Measurements from ENCODE around the gene RMC1.

RMC1 gene

DNA sequence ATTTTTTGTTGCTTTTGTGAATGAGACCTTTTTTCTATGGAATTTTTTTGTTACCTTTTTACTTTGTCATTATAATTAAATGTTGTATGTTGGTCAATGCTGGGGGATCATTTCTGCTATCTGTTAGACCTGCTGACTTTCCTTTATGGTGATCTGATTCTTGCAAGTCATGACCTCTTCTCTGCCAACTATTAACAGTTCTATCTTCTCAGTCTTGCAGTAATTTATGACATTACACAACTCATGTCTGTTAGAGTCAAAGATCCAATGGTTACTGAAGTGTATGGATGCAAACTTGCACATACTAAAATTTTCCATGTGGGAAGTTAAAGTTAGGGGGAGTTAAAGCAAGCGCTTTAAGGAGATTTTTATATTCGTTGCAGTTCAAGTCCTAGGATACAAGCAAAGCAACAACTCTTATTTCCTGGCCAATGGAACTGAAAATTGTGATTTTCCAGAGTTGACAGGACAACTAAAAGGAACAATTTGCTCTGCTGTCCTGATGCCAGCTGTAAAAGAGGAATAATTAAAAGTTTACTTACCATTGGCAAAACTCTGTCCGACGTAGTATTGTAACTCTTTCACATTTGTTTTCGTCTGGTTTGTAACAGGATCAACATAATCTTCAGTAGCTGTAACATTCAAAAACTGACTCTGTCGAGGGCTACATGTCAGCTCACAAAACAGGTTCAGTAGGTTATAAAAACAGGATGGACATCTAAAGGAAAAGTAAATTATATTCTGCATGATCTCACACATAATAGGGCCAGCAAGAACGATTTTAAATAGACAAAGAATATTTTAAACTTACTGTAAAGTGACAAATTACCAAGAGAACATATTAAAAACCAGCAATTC, 65.2 kb downstream of the RMC1 start:
- no peak for TF ChIP-seq POLR2AphosphoS5 (IDR thresholded peaks at IDR 0.05; ENCODE audit: low read depth, low read length)
- TF ChIP-seq PAX5 (IDR thresholded peaks at IDR 0.05; ENCODE audit: insufficient read depth, low read length, severe bottlenecking) = no peak
- TF ChIP-seq POU2F2 (IDR thresholded peaks at IDR 0.05; ENCODE audit: low read depth, low read length) = no peak
- TF ChIP-seq TAF1 (IDR thresholded peaks at IDR 0.05; ENCODE audit: low read depth, low read length) = no peak
- no peak for TF ChIP-seq POLR2A (IDR thresholded peaks at IDR 0.05; ENCODE audit: low read depth, low read length)
- no peak for TF ChIP-seq SPI1 (IDR thresholded peaks at IDR 0.05; ENCODE audit: low read depth, low read length)
- no peak for DNase-seq (ENCODE audit: insufficient read length, low spot score)
- no peak for FAIRE-seq

DNA sequence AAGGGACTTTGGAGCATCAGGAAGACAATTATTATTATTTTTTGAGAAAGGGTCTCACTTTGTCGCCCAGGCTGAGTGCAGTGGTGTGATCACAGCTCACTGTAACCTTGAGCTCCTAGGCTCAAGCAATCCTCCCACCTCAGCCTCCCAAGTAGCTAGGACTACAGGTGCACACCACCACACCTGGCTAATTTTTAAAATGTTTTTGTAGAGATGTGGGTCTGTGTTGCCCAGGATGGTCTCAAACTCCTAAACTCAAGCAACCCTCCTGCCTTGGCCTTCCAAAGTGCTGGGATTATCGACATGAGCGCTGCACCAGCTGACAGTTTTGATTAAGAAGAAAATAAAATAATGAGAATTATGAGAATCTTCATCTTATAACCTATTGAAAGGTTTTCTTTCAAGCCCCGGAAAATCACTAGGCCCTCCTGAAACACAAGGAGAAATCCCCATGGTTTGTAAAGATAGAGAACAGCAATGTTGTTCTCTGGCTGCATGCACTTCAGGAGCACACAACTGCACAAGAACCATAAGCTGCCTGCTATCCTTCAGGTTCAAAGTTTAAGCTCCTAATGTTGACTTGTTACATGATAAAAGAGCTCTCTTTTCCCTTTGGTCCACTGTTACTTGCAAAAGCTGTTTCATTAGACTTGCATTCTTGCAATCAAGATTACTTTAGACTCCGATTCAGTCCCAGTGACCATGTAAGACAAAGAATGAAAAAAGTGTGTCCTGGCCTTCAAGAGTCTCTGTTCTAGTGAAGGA, 66.2 kb downstream of the RMC1 start:
- FAIRE-seq (no peak), DNase-seq (ENCODE audit: insufficient read length, low spot score) (no peak)
- TF ChIP-seq POU2F2 (IDR thresholded peaks at IDR 0.05; ENCODE audit: low read depth, low read length) (no peak), SPI1 (IDR thresholded peaks at IDR 0.05; ENCODE audit: low read depth, low read length) (no peak), PAX5 (IDR thresholded peaks at IDR 0.05; ENCODE audit: insufficient read depth, low read length, severe bottlenecking) (no peak), TAF1 (IDR thresholded peaks at IDR 0.05; ENCODE audit: low read depth, low read length) (no peak)

DNA sequence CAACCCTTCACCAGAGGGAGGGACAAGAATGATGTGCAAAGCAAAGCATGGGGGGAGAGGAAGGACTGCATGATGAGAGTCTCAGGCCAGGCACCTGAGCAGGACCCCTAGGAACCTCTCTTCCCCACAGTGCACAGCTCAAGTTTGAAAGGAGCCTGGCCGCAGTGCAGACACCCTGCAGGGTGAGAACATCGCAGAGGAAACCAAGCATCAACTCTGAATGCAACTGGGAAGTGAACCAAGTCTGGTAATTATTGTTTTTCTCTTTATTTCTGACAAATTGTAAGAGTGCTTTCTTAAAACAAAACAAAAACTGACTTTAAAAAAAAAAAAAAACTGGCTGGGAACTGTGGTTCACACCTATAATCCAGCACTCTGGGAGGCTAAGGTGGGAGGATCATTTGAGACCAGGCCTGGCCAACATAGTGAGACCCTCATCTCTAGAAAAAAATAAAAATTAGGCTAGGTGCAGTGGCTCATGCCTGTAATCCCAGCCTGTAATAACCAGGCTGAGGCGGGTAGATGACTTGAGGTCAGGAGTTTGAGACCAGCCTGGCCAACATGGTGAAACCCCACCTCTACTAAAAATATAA, 67.7 kb downstream of the RMC1 start:
- no peak for DNase-seq (ENCODE audit: insufficient read length, low spot score)
- TF ChIP-seq TAF1 (IDR thresholded peaks at IDR 0.05; ENCODE audit: low read depth, low read length) (no peak), SPI1 (IDR thresholded peaks at IDR 0.05; ENCODE audit: low read depth, low read length) (no peak), POLR2A (IDR thresholded peaks at IDR 0.05; ENCODE audit: low read depth, low read length) (no peak), PAX5 (IDR thresholded peaks at IDR 0.05; ENCODE audit: insufficient read depth, low read length, severe bottlenecking) (no peak), POU2F2 (IDR thresholded peaks at IDR 0.05; ENCODE audit: low read depth, low read length) (no peak), POLR2AphosphoS5 (IDR thresholded peaks at IDR 0.05; ENCODE audit: low read depth, low read length) (no peak)
- no peak for FAIRE-seq

DNA sequence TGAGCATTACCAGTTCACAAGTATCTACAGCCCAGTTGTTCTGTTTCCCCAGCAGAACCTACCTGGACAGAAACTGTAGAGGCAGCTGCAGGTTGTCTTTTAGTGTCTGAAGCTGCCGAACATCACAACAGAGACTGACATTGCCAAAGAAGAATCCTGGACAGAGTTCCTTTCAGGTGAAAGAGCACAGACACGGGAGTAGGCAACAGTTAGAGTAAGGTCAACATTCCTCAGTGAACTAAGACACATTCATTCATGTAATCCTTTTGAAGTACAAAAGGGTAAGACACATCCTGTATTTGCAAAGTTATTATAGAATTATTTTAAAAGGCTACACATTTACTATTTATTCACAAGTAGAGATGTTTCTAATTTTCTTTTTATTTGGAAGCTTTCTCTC, 68.7 kb downstream of the RMC1 start:
- FAIRE-seq = no peak
- TF ChIP-seq TAF1 (IDR thresholded peaks at IDR 0.05; ENCODE audit: low read depth, low read length) = no peak
- TF ChIP-seq POU2F2 (IDR thresholded peaks at IDR 0.05; ENCODE audit: low read depth, low read length) = no peak
- TF ChIP-seq PAX5 (IDR thresholded peaks at IDR 0.05; ENCODE audit: insufficient read depth, low read length, severe bottlenecking) = no peak
- TF ChIP-seq POLR2A (IDR thresholded peaks at IDR 0.05; ENCODE audit: low read depth, low read length) = no peak
- no peak for TF ChIP-seq SPI1 (IDR thresholded peaks at IDR 0.05; ENCODE audit: low read depth, low read length)
- TF ChIP-seq POLR2AphosphoS5 (IDR thresholded peaks at IDR 0.05; ENCODE audit: low read depth, low read length) = no peak
- DNase-seq (ENCODE audit: insufficient read length, low spot score) = no peak

DNA sequence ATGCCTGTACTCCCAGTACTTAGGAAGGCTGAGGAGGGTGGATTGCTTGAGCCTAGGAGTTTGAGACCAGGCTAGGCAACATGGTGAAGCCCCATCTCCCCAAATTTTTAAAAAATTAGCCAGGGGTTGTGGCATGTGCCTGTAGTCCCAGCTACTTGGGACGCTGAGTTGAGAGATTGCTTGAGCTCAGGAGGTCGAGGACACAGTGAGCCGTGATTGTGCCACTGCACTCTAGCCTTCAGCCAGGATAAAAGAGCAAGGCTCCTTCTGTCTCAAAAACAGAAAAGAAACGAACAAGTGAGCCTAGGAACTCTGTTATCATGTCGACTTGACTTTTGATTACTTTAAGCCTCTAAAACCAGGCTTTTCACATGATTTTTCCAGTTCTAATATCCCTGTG, 69.3 kb downstream of the RMC1 start:
- DNase-seq (ENCODE audit: insufficient read length, low spot score) (no peak), FAIRE-seq (no peak)
- TF ChIP-seq SPI1 (IDR thresholded peaks at IDR 0.05; ENCODE audit: low read depth, low read length) (no peak), POLR2A (IDR thresholded peaks at IDR 0.05; ENCODE audit: low read depth, low read length) (no peak)

DNA sequence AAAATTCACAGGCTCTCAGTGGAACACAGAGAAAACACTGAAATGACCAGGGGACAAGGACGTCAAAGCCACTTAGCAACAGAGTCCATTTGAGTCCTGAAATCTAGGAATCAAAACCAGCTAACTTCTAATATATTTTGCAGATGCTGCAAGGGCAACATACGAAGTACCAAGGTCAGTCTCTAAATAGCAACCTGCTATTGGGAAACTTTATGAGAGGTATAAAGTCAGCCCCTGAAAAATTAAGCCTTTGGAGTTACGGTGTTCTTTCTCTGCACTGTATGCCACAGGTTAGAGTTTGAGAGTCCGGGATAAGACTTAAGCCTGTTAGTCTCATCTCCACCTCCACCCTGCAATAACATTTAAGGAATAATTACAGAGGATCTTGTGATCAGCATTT, 69.7 kb downstream of the RMC1 start:
- DNase-seq (ENCODE audit: insufficient read length, low spot score) (no peak), FAIRE-seq (no peak)
- TF ChIP-seq PAX5 (IDR thresholded peaks at IDR 0.05; ENCODE audit: insufficient read depth, low read length, severe bottlenecking) (no peak), POLR2AphosphoS5 (IDR thresholded peaks at IDR 0.05; ENCODE audit: low read depth, low read length) (no peak), TAF1 (IDR thresholded peaks at IDR 0.05; ENCODE audit: low read depth, low read length) (no peak), POU2F2 (IDR thresholded peaks at IDR 0.05; ENCODE audit: low read depth, low read length) (no peak), SPI1 (IDR thresholded peaks at IDR 0.05; ENCODE audit: low read depth, low read length) (no peak), POLR2A (IDR thresholded peaks at IDR 0.05; ENCODE audit: low read depth, low read length) (no peak)

DNA sequence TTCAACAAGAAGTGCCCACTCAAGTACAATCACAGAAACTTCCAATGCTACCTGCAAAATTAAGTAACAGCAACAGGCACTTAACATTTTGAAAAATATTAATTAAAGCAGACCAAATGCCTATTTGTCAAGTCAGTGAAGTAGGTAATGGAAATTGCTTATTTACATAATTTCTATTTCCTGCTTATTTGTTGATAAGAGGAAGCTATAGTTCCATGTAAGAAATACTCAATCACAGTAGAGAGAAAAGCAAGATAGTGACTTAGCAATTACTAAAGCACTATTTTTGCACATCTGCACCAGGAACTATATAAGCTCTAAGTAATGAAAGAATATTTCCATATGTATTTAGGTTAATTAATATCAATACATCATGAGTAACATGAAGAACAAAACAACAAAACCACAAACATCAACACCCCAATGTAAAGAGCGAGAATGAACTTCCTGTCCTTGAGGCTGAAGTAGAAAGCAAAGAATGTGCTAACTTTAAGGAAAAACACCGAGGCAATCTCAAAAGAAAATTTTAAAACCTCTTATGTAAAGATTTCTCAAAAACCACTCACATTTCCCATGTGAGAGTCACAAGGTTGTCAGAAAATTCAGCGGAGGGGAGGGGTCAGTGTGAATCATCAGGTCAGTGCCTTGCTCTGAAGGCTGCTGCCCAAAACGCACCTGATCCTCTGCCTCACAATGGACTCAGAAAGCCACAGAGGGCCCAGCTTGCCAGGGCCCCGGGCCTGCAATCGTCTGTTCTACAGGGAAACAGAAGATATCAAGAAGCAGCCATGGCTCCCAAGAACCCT, 70.5 kb downstream of the RMC1 start:
- FAIRE-seq = no peak
- DNase-seq (ENCODE audit: insufficient read length, low spot score) = no peak
- TF ChIP-seq SPI1 (IDR thresholded peaks at IDR 0.05; ENCODE audit: low read depth, low read length) (no peak), POLR2AphosphoS5 (IDR thresholded peaks at IDR 0.05; ENCODE audit: low read depth, low read length) (no peak), PAX5 (IDR thresholded peaks at IDR 0.05; ENCODE audit: insufficient read depth, low read length, severe bottlenecking) (no peak), POLR2A (IDR thresholded peaks at IDR 0.05; ENCODE audit: low read depth, low read length) (no peak), POU2F2 (IDR thresholded peaks at IDR 0.05; ENCODE audit: low read depth, low read length) (no peak), TAF1 (IDR thresholded peaks at IDR 0.05; ENCODE audit: low read depth, low read length) (no peak)

DNA sequence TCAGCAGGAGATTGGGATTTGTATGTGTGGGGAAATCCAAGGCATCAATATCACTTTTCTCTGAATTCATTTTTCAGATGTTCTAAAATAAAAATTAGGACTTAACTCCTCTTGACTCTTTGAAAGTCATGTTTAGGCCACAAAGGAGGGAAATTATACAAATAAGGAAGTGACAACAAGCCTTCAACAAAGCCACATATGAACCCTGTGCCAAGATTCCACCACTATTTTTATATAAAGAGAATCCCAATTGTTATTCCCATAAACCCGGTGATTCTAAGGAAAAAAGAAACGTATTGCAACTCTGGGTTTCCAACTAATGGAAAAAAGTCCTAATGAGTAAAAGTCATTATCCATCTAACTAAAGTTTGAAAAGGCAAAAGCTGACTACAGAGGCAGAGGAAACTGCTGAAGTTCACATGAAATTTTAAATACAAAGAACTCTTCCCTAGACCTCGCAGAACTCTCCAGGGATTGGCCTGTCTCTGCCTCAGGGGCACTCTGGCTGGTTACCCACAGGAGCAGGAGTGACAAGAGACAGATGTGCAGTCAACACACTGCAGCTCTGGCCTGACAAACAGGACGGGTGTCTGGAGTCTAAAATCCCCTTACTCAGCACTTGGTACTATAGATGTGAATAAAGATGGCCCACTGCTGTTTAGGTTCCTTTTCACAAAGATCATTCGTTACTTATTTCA, 71.4 kb downstream of the RMC1 start:
- DNase-seq (ENCODE audit: insufficient read length, low spot score) = no peak

More for the DNA sequence above, 71.4 kb downstream of the RMC1 start:
- peak; percentile 63; the same call in 1 of the 2 replicates for TF ChIP-seq SPI1 (IDR thresholded peaks at IDR 0.05; ENCODE audit: low read depth, low read length)
- no peak for TF ChIP-seq POLR2A (IDR thresholded peaks at IDR 0.05; ENCODE audit: low read depth, low read length)
- FAIRE-seq = no peak

All from GM12891 (cell line).